Measurements from ENCODE around the gene SULT1A3.

DNA sequence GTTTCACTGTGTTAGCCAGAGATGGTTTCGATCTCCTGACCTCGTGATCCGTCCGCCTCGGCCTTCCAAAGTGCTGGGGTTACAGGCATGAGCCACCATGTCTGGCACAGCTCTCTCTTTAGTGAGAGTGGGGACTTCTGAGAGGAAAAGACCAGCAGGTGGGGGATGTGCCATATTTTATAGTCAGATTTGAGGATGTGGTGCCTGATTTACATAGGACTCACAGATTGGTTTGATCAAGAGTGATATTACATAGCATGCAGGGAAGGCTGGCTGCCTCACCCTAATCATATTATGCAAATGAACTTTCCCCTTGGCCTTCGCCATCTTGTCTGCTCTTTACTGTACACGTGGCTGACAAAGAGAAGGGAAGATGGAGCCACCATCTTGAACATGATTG lies 48.0 kb upstream of the SULT1A3 start:
- TF ChIP-seq CEBPB (IDR thresholded peaks at IDR 0.05) (no peak), YY1 (IDR thresholded peaks at IDR 0.05; ENCODE audit: low read depth) (no peak), EP300 (IDR thresholded peaks at IDR 0.05; ENCODE audit: borderline replicate concordance) (no peak), RAD21 (IDR thresholded peaks at IDR 0.05; ENCODE audit: low read depth) (no peak)
- TF ChIP-seq, protein P1, sequence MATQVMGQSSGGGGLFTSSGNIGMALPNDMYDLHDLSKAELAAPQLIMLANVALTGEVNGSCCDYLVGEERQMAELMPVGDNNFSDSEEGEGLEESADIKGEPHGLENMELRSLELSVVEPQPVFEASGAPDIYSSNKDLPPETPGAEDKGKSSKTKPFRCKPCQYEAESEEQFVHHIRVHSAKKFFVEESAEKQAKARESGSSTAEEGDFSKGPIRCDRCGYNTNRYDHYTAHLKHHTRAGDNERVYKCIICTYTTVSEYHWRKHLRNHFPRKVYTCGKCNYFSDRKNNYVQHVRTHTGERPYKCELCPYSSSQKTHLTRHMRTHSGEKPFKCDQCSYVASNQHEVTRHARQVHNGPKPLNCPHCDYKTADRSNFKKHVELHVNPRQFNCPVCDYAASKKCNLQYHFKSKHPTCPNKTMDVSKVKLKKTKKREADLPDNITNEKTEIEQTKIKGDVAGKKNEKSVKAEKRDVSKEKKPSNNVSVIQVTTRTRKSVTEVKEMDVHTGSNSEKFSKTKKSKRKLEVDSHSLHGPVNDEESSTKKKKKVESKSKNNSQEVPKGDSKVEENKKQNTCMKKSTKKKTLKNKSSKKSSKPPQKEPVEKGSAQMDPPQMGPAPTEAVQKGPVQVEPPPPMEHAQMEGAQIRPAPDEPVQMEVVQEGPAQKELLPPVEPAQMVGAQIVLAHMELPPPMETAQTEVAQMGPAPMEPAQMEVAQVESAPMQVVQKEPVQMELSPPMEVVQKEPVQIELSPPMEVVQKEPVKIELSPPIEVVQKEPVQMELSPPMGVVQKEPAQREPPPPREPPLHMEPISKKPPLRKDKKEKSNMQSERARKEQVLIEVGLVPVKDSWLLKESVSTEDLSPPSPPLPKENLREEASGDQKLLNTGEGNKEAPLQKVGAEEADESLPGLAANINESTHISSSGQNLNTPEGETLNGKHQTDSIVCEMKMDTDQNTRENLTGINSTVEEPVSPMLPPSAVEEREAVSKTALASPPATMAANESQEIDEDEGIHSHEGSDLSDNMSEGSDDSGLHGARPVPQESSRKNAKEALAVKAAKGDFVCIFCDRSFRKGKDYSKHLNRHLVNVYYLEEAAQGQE (IDR thresholded peaks at IDR 0.05; ENCODE audit: low read depth), result no peak
